Sigmoid colon (tissue), 7 donors: ENCODE measurements around the gene TCF3. TPM values are rescaled to one million over a fixed set of nuclear protein-coding genes. Genes with fewer than 3 reads are reported as not detected.

Experiments used
- DNase-seq: peaks from one replicate; pipeline ENCODE4 v3.0.0-alpha.2; 2019
- H3K27ac ChIP-seq, 4 donors: fragments of 200-600 bp; sonication (generic); one replicate each; pipeline ENCODE4 v1.5.1; 2016 to 2019; ENCODE audit warnings: mild to moderate bottlenecking in 1 of 4
- H3K27me3 ChIP-seq, 3 donors: fragments of 200-600 bp; sonication (generic); one replicate each; pipeline ENCODE4 v1.5.1; 2019; ENCODE audit warnings: mild to moderate bottlenecking in 1 of 3
- H3K36me3 ChIP-seq, 4 donors: fragments of 200-600 bp; sonication (generic); one replicate each; pipeline ENCODE4 v1.5.1; 2016 to 2019
- H3K4me1 ChIP-seq, 4 donors: fragments of 200-600 bp; sonication (generic); one replicate each; pipeline ENCODE4 v1.5.1; 2017 to 2019
- H3K4me3 ChIP-seq, 4 donors: fragments of 200-600 bp; sonication (generic); one replicate each; pipeline ENCODE4 v1.5.1; 2017 to 2019; ENCODE audit warnings: mild to moderate bottlenecking in 2 of 4, moderate library complexity in 1 of 4
- H3K9me3 ChIP-seq, 4 donors: fragments of 200-600 bp in 3 of 4; sonication (generic) in 3 of 4; one replicate each; pipeline versions ENCODE4 v1.5.1 to v1.6.1; 2013 to 2019
- CTCF ChIP-seq, 4 experiments: fragments of 450-650 bp in 3 of 4; fragments of 200-600 bp in 1 of 4; IDR thresholded peaks; one replicate each; pipeline ENCODE4 v1.5.1; 2016 to 2019; ENCODE audit warnings: antibody characterized with exemption in 4 of 4, mild to moderate bottlenecking in 3 of 4, moderate library complexity in 2 of 4
- EP300 ChIP-seq, 4 donors: sonication (generic); formaldehyde crosslinking; IDR thresholded peaks; one replicate each; pipeline ENCODE4 v1.6.1; 2017; ENCODE audit warnings: antibody characterized with exemption in 4 of 4
- POLR2A ChIP-seq, 2 donors: fragments of 450-650 bp; IDR thresholded peaks; one replicate each; pipeline ENCODE4 v1.6.1; 2016; ENCODE audit warnings: antibody characterized with exemption in 2 of 2, mild to moderate bottlenecking in 2 of 2, moderate library complexity in 2 of 2
- POLR2AphosphoS5 ChIP-seq, 4 donors: sonication (generic); formaldehyde crosslinking; IDR thresholded peaks; one replicate each; pipeline ENCODE4 v1.6.1; 2017; ENCODE audit warnings: antibody characterized with exemption in 4 of 4
- WGBS, 2 donors: extraction: QIAGEN DNeasy Blood & Tissue Kit; methylation state at CpG; one replicate each; pipeline ENCODE4 v1.1.7; 2013; 5-methylcytosine and 5-hydroxymethylcytosine counted together
- intact Hi-C: fragments of 100-400 bp; cut with DNase I; formaldehyde crosslinking; loops from one replicate; pipeline ENCODE4 v1.15.1; 2023
- polyA plus RNA-seq, 3 donors: library from polyadenylated mRNA; stranded (reverse); fragments of 200-250 nt; gene quantifications; one replicate each; pipeline ENCODE4 v1.2.3, GENCODE V29; 2013
- total RNA-seq, 4 donors: library from RNA; depleted of rRNA; stranded (reverse); fragments of >200 nt; gene quantifications; one replicate each; pipeline ENCODE4 v1.1.0, GENCODE V29; 2016
- donor health status: healthy with polysubstance abuse.
- donor health status: Bipolar disorder and iron deficiency.
- donor health status: healthy.

TCF3 gene
- total and polyA plus RNA-seq, 7 donors = 18.6 to 66.9 (median 30.8) TPM

- Histone ChIP-seq H3K9me3 (no peaks in the 10 kb centered on the region), H3K4me1 (no peaks in the 10 kb centered on the region), H3K36me3 (no peaks in the 10 kb centered on the region), H3K4me3 (no peak overlapping the region), H3K27ac (no peak overlapping the region), H3K27me3 (peaks cover 0 to 22% (median 0%) of the 10 kb centered on the region in 3 donors)
- intact Hi-C loops = no loop called here
- 94% methylated on average over 4 of the region's 4 CpGs for WGBS, 2 donors
- DNase-seq = no peak
- no peak for TF ChIP-seq POLR2A (IDR thresholded peaks at IDR 0.05)
- no peak for TF ChIP-seq CTCF (IDR thresholded peaks at IDR 0.05)
- TF ChIP-seq EP300 (IDR thresholded peaks at IDR 0.05) = no peak
- TF ChIP-seq POLR2AphosphoS5 (IDR thresholded peaks at IDR 0.05) = no peak
Observed at GRCh38 chr19:1661995-1662394, 9.6 kb upstream of the TCF3 start.

GRCh38 chr19:1659084-1659427 lies 6.6 kb upstream of the TCF3 start:
- no peak for TF ChIP-seq POLR2A (IDR thresholded peaks at IDR 0.05)
- no peak for TF ChIP-seq CTCF (IDR thresholded peaks at IDR 0.05)
- no peak for TF ChIP-seq EP300 (IDR thresholded peaks at IDR 0.05)
- TF ChIP-seq POLR2AphosphoS5 (IDR thresholded peaks at IDR 0.05) = no peak
- H3K27ac ChIP-seq = no peak overlapping the region
- WGBS, 2 donors = 77 to 78% methylated on average over 4 of the region's 4 CpGs
- no peak overlapping the region for H3K4me3 ChIP-seq
- no peaks in the 10 kb centered on the region for H3K4me1 ChIP-seq
- H3K27me3 ChIP-seq = peaks cover 0 to 11% (median 0%) of the 10 kb centered on the region in 3 donors
- H3K36me3 ChIP-seq = no peaks in the 10 kb centered on the region
- no peak for DNase-seq
- no peaks in the 10 kb centered on the region for H3K9me3 ChIP-seq
- intact Hi-C loops = no loop called here

- Histone ChIP-seq H3K36me3 (no peaks in the 10 kb centered on the region), H3K4me3 (no peak overlapping the region), H3K27ac (no peak overlapping the region), H3K27me3 (peaks cover 0 to 6% (median 0%) of the 10 kb centered on the region in 3 donors), H3K9me3 (no peaks in the 10 kb centered on the region), H3K4me1 (peaks cover 0 to 3% (median under 1%) of the 10 kb centered on the region in 4 donors)
- intact Hi-C loops = no loop called here
- TF ChIP-seq CTCF (IDR thresholded peaks at IDR 0.05) = no peak
- 51 to 71% methylated on average over 33 of the region's 33 CpGs for WGBS, 2 donors
- no peak for DNase-seq
Observed at GRCh38 chr19:1658150-1659083, 6.0 kb upstream of the TCF3 start.

- Histone ChIP-seq H3K27ac (no peak overlapping the region), H3K4me1 (peaks cover 0 to 6% (median 3%) of the 10 kb centered on the region in 4 donors), H3K27me3 (peaks cover 0 to 6% (median 0%) of the 10 kb centered on the region in 3 donors), H3K9me3 (no peaks in the 10 kb centered on the region), H3K4me3 (no peak overlapping the region), H3K36me3 (no peaks in the 10 kb centered on the region)
- 32 to 69% methylated on average over 17 of the region's 17 CpGs for whole genome bisulfite sequencing, 2 donors
- no peak for TF ChIP-seq POLR2A (IDR thresholded peaks at IDR 0.05)
- no peak for DNase-seq
- intact Hi-C loops = no loop called here
Observed at GRCh38 chr19:1657746-1658145, 5.3 kb upstream of the TCF3 start.

- intact Hi-C loops = no loop called here
- TF ChIP-seq EP300 (IDR thresholded peaks at IDR 0.05) (no peak), POLR2A (IDR thresholded peaks at IDR 0.05) (no peak)
- no peak overlapping the region for H3K27ac ChIP-seq
- peaks cover 0 to 6% (median 0%) of the 10 kb centered on the region in 3 donors for H3K27me3 ChIP-seq
- no peak for DNase-seq
- H3K4me3 ChIP-seq = no peak overlapping the region
- peaks cover 0 to 6% (median 3%) of the 10 kb centered on the region in 4 donors for H3K4me1 ChIP-seq
- H3K9me3 ChIP-seq = no peaks in the 10 kb centered on the region
- WGBS, 2 donors = 89 to 91% methylated on average over 8 of the region's 8 CpGs
- no peaks in the 10 kb centered on the region for H3K36me3 ChIP-seq
Observed at GRCh38 chr19:1656988-1657536, 4.6 kb upstream of the TCF3 start.
